Choroid plexus epithelial cell (primary cell): ENCODE data around the gene LMO4.
A peak's percentile ranks its signal among the peaks of the same experiment; 100 is the strongest.

Experiments
- DNase-seq: peaks from one replicate; pipeline ENCODE4 v3.0.0-alpha.2; 2010; ENCODE audit warnings: low read depth
- H3K4me3 ChIP-seq: 2 replicates; pipeline ENCODE4 v1.5.1; 2011; ENCODE audit warnings: low read depth, mild to moderate bottlenecking, control low read depth, low read length, moderate library complexity
- TF ChIP-seq, protein P1 (sequence below): conservative IDR thresholded peaks from 2 replicates; pipeline ENCODE4 v1.5.1; 2011; ENCODE audit warnings: low read depth, mild to moderate bottlenecking, control low read depth, inconsistent platforms, low read length, moderate library complexity

Gene LMO4

DNA sequence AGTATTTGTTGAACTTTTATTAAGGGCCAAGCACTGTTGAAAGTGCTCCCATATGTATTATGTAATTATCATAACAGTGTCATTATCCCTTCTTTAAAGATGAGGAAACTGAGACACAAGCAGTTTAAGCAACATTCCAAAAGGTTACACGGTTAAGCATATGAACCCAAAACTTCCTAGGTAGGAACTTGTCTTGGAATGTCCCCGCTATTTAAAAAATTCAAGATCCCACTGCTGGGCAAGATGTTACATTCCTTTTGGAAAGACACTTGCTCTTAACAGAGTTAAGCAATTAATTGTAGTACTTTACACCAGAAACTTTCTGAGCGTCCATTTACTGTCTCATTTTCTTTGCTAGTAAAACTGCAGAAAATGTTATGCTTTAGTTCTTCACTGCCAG is 15.6 kb downstream of the LMO4 start:
- TF ChIP-seq, protein P1, sequence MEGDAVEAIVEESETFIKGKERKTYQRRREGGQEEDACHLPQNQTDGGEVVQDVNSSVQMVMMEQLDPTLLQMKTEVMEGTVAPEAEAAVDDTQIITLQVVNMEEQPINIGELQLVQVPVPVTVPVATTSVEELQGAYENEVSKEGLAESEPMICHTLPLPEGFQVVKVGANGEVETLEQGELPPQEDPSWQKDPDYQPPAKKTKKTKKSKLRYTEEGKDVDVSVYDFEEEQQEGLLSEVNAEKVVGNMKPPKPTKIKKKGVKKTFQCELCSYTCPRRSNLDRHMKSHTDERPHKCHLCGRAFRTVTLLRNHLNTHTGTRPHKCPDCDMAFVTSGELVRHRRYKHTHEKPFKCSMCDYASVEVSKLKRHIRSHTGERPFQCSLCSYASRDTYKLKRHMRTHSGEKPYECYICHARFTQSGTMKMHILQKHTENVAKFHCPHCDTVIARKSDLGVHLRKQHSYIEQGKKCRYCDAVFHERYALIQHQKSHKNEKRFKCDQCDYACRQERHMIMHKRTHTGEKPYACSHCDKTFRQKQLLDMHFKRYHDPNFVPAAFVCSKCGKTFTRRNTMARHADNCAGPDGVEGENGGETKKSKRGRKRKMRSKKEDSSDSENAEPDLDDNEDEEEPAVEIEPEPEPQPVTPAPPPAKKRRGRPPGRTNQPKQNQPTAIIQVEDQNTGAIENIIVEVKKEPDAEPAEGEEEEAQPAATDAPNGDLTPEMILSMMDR = no peak
- DNase-seq = no peak
- no peak overlapping the region for H3K4me3 ChIP-seq

DNA sequence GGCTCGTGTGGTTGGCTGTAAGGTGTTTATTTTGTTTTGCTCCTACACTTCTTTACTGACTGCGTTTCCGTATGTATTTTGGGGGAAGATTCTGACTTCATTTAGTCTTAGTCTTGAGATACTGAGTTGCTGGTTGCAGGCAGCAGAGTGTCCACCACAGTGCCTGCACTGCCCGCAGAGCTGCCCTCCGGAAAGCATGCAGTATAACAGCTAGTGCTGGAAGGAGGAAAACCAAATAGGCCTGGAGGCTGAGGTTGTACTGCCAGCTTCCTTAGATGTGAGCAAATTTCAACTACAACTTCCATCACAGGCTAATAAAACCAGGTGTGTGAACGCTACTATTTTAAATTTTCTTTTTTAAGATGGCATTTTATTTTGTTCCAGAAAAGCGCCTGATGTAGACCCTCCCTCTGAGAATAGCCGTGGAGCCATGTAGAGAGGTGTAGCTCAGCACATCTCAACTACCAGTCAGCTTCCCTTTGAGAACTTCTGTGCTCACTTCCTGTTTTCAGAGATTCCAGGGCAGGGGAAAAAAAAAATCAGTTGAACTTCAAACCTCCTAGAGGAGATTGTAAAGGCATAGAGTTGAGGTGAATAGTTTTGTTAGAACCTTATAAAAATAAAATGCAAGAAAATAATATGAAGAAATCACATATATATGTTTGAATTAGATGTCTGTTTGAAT is 17.6 kb downstream of the LMO4 start:
- DNase-seq = no peak
- TF ChIP-seq, protein P1 = no peak
- no peak overlapping the region for H3K4me3 ChIP-seq

- TF ChIP-seq, protein P1 = no peak
- no peak for DNase-seq
- H3K4me3 ChIP-seq = no peak overlapping the region
These were observed 19.8 kb downstream of the LMO4 start for GRCh38 chr1:87348341-87349019.

- TF ChIP-seq, protein P1 = no peak
- no peak for DNase-seq
- H3K4me3 ChIP-seq = no peak overlapping the region
These were observed 20.4 kb downstream of the LMO4 start for GRCh38 chr1:87349036-87349435.

GRCh38 chr1:87355894-87356293 is 27.2 kb downstream of the LMO4 start:
- TF ChIP-seq, protein P1 = no peak
- DNase-seq = no peak
- no peak overlapping the region for H3K4me3 ChIP-seq

DNA sequence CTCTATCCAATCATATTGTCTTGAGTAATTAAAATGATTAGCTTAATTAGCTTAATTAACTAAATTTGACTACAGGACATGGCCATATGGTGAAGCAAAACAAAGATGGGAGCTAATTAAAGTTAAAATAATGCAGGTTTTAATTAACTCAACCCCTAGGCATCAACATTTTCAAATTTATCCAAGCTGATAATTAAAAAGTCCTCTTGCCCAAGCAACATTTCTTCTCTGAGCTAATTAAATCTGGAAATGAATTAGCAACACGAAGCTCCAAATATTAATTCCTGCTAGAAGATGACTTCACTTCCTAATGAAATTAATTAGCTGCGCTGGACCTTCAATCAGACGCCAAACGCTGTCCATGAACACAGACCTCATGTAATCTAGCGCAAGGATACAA is 27.9 kb downstream of the LMO4 start:
- TF ChIP-seq, protein P1 = no peak
- no peak for DNase-seq
- no peak overlapping the region for H3K4me3 ChIP-seq

DNA sequence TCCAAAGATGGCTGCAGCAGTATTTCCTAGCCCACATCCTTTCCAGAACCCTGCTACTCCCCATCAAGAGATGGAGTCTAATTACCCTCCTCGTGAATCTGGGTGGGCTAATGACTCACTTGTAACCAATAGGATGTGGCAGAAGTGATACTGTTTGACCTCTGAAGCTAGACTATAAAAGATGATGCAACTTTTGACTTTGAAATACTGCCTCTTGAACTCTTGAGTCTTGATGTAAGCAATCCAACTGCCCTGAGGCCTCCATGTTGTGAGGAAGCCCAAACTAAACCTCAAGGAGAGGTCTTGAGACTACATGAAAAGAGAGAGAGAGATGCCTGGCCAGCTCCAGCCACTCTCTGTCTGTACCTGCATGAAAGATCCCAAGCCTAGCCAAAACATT is 29.5 kb downstream of the LMO4 start:
- TF ChIP-seq, protein P1 = no peak
- DNase-seq = peak; percentile 21
- H3K4me3 ChIP-seq = no peak overlapping the region
